Stimulated activated CD8-positive, alpha-beta memory T cell treated with anti-CD3 and anti-CD28 coated beads, Interleukin-12 subunit alpha, Interleukin-12 subunit beta, amount 100 ng/mL, for 1 hour (primary cell): Measurements from ENCODE around the gene PARP12.

Experiments used
- DNase-seq: peaks from one replicate; pipeline ENCODE4 v3.0.0-alpha.2; 2020; ENCODE audit warnings: low read depth

PARP12 gene

GRCh38 chr7:139991269-139991666 lies 71.5 kb downstream of the PARP12 start:
- no peak for DNase-seq

DNA sequence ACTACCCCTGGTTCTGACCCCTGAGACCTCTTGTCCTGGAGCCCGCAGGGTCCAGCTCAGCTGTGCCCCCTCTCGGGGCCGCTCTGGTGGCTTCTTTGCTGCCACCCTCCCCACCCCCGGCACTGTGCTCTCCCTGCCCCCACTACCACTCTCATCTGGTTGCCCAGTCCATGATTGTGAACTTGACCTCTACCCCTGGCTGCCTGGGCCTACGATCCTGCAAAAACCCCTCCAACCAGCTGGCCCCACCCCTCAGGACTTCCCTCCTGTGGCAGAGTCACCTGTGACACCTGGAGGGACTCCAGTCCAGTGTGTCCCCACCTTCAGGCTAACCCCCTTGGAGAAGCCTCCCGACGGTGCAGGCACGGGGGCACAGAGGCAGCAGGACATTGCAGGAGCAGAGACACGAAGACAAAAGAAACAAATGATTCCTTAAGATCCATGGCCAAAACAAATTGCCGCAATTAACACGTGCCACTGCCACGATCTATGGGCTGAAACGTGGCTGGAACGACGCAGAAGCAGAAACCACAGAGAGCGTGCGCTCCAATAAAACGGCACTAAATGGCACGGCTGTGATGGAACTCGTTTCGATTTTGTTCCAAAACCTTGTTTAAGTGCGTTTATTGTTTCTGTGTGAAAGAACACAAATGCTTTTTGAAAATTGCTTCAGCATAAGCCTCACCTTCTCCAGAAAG lies 72.0 kb downstream of the PARP12 start:
- no peak for DNase-seq

GRCh38 chr7:139990142-139990535 lies 72.6 kb downstream of the PARP12 start:
- no peak for DNase-seq

DNA sequence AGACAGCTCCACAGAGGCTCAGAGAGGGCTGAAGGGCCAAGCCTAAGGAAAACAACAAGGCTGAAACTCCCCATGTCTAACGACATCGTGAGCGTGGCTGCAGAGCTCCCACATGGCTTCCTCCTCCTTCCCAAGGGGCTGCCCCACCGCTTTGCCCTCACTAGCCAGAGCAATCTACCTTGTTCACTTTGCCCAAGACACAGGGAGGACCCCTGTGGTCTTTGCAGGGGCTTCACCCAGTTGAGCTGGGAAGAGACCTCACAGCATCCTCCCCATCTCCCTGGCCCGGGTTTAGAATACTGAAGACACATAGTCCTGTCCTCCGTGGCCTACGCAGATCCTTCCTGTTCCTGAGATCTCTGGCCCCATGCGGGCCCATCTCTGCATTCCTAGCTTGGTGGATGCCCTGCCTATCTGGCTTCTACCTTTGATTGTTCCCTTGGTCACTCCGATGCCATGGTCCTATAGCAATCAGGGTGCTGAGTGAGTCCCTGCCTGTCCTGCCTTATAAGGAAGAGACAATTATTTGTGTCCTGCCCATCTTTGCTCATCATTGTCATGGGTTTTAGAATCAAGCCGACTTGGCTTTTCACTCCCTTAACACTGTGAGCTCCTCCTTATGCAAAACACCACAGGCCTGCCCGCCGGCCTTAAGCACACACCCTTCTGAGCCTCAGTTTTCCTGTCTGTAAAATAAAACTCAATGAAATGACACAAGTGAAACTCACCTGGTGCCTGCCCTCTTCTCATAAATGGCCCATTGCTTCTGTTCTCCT lies 73.2 kb downstream of the PARP12 start:
- DNase-seq, result no peak

DNA sequence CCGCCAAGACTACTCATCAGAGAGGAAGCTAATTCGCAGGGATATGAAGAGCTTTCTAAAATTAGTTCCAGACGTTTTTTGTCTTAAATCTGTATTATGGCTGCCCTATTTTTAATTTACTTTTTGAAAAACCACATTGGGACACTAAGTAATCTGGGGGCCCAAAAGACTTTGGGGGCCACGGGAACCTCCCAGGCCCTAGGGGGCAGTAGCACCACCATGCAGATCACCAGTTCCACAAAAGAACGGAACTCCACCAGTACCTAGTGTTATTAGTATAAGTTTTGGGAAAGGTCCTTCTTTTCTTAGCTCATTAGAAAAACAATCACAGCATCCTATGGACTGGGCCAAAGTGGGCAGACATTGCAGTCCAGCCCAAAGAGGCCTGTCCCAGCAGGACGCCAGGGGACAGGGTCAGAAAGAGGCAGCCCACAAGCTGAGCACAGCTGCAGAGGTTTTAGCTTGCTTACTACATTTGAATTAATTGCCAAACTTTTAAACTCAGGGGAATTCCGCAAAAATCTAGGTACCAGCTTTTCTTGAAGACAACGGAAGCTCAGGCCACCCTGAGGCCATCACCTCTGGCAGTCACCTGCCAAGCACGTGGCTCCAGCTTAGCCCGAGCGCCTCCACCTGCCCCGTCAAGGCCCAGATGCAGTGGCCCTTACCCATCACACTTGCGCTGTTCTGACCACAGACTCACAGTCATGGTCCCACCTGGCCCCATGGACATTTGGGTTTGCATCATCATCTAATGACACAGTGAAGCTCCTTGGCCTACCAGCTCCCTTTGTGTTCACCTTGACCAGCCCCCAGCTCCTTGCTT lies 74.8 kb downstream of the PARP12 start:
- DNase-seq, result no peak

GRCh38 chr7:139985811-139986210 lies 76.9 kb downstream of the PARP12 start:
- no peak for DNase-seq

DNA sequence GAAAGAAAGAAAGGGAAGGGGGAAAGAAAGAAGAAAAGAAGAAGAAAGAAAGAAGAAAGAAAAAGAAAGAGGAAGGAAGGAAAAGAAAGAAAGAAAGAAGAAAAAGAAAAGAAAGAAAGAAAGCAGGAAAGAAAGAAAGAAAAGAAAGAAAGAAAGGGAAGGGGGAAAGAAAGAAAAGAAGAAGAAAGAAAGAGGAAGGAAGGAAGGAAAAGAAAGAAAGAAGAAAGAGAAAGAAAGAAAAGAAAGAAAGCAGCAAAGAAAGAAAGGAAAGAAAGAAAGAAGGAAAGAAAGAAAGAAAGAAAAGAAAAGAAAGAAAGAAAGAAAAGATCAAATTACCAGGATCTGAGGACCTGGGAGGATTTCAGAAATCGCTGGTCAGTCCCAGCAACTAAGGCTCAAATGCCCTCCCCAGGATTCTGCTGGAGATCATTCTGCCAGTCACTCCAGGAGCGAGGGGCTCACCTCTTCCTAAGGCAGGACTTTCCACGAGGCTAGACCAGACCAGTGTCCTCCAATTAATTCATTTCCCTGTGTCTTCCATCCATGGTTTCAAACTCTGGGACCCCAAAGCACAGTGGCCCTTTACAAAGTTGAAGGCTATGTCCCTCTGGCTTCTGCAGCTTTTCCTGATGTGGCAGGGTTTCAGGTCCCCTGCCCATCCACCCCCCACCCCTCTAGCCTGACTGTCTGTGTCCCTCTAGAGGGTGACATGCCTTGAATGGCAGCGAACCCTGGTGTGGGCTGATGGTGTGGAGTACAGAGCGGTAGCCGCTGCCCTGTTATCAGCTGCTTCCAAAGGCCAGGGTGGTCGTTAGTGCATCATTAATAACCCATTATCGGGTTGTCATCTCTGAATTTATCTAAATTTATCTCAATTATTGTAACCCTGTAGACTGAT lies 77.9 kb downstream of the PARP12 start:
- DNase-seq, result no peak

GRCh38 chr7:139982927-139983920 lies 79.5 kb downstream of the PARP12 start:
- no peak for DNase-seq

GRCh38 chr7:139981511-139981895 lies 81.2 kb downstream of the PARP12 start:
- no peak for DNase-seq

- no peak for DNase-seq
Measured at GRCh38 chr7:139976838-139977656, 85.7 kb downstream of the PARP12 start.

- DNase-seq, result no peak
Measured at GRCh38 chr7:139976055-139976837, 86.5 kb downstream of the PARP12 start.

GRCh38 chr7:139974179-139974811 lies 88.5 kb downstream of the PARP12 start:
- no peak for DNase-seq
